Lung (tissue), 12 donors: ENCODE results near the gene APBB2. TPM values are rescaled to one million over a fixed set of nuclear protein-coding genes. Genes with fewer than 3 reads are reported as not detected.

Experiments used
- ATAC-seq: fragments of 200-7000 bp; cut with Tn5 transposase; one replicate; pipeline ENCODE4 v1.9.1; 2020; ENCODE audit warnings: moderate number of reproducible peaks; ENCODE audit not compliant: insufficient read depth, low FRiP score
- DNase-seq, 3 donors: peaks; one replicate each; pipeline ENCODE4 v3.0.0-alpha.2; 2013 to 2017
- H3K27ac ChIP-seq, 2 donors: one replicate each; pipeline ENCODE4 v1.5.1; 2013; ENCODE audit warnings: mild to moderate bottlenecking in 2 of 2, moderate library complexity in 2 of 2, control low read depth in 1 of 2, inconsistent platforms in 1 of 2, low read depth in 1 of 2, low read length in 1 of 2
- H3K27me3 ChIP-seq, 3 donors: one replicate each; pipeline ENCODE4 v1.5.1; 2013; ENCODE audit warnings: low read length in 2 of 3; ENCODE audit not compliant: control insufficient read depth in 3 of 3, insufficient read depth in 3 of 3
- H3K36me3 ChIP-seq, 4 donors: one replicate each; pipeline ENCODE4 v1.5.1; 2013; ENCODE audit warnings: low read length in 4 of 4, mild to moderate bottlenecking in 1 of 4, moderate library complexity in 1 of 4; ENCODE audit not compliant: control insufficient read depth in 4 of 4, insufficient read depth in 4 of 4
- H3K4me1 ChIP-seq, 5 donors: one replicate each; pipeline ENCODE4 v1.5.1; 2013; ENCODE audit warnings: low read length in 5 of 5, mild to moderate bottlenecking in 2 of 5, moderate library complexity in 1 of 5; ENCODE audit not compliant: control insufficient read depth in 5 of 5, insufficient read depth in 5 of 5
- H3K4me3 ChIP-seq: one replicate; pipeline ENCODE4 v1.5.1; 2013; ENCODE audit warnings: mild to moderate bottlenecking, control low read depth, moderate library complexity
- H3K9ac ChIP-seq, 2 donors: one replicate each; pipeline ENCODE4 v1.5.1; 2013; ENCODE audit warnings: low read length in 2 of 2, control low read depth in 1 of 2; ENCODE audit not compliant: insufficient read depth in 1 of 2
- H3K9me3 ChIP-seq, 4 donors: one replicate each; pipeline ENCODE4 v1.5.1; 2013; ENCODE audit warnings: low read length in 3 of 4, mild to moderate bottlenecking in 1 of 4, moderate library complexity in 1 of 4; ENCODE audit not compliant: control insufficient read depth in 4 of 4, insufficient read depth in 3 of 4
- CTCF ChIP-seq: IDR thresholded peaks from 2 replicates; pipeline ENCODE4 v1.5.1; 2012; ENCODE audit warnings: mild to moderate bottlenecking; ENCODE audit errors: control extremely low read depth, extremely low read depth
- WGBS, 2 donors: extraction: QIAGEN DNeasy Blood & Tissue Kit; methylation state at CpG; one replicate each; pipeline ENCODE4 v1.1.7; 2013; 5-methylcytosine and 5-hydroxymethylcytosine counted together
- polyA plus RNA-seq, 2 donors: library from polyadenylated mRNA; stranded (reverse); fragments of 200-250 nt; gene quantifications; one replicate each; pipeline ENCODE4 v1.2.1, GENCODE V29; 2013
- total RNA-seq, 2 donors: library from RNA; depleted of rRNA in 1 of 2; stranded (reverse); fragments of >200 nt in 1 of 2; gene quantifications; one replicate each; pipeline ENCODE4 v1.2.1, GENCODE V29; 2014 to 2021
- donor health status: control.
- donor health status: control.
- donor health status: Bipolar disorder and iron deficiency.
- donor health status: healthy.
- donor health status: DM: yes; HTN: yes; CAD: no.

APBB2 gene
- total and polyA plus RNA-seq, 4 donors, result 13.3 to 99.0 (median 40.4) TPM

DNA sequence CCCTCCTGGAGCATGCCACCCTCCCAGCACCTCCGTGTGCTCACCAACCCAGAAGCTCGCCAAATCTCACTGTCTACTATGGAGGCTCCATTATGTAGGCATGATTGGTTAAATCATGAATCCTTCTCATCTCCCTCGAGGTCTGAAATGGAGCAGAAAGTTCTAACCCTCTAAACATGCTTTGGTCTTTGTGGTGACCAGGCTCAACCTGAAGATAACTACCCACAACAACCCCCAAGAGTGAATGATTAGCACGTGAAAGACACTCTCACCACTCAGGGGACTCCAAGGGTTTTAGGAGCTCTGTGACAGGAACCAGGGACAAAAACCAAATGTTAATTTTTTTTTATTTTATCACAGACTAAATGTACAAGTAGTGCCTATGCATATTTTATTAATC lies 47.2 kb downstream of the APBB2 start:
- 91 to 93% methylated on average over 4 of the region's 4 CpGs for WGBS, 2 donors
- H3K9ac ChIP-seq, result no peak overlapping the region
- TF ChIP-seq CTCF, result no peak

GRCh38 chr4:41164405-41164804 lies 49.9 kb downstream of the APBB2 start:
- no peaks in the 10 kb centered on the region for H3K9me3 ChIP-seq
- no peak for DNase-seq
- ATAC-seq, result no peak
- 73 to 78% methylated on average over 2 of the region's 2 CpGs for WGBS, 2 donors
- TF ChIP-seq CTCF, result no peak
- H3K4me1 ChIP-seq, result peaks cover 0 to 3% (median 0%) of the 10 kb centered on the region in 5 donors
- no peak overlapping the region for H3K4me3 ChIP-seq
- no peak overlapping the region for H3K27ac ChIP-seq
- H3K9ac ChIP-seq, result no peak overlapping the region
- no peaks in the 10 kb centered on the region for H3K36me3 ChIP-seq
- no peaks in the 10 kb centered on the region for H3K27me3 ChIP-seq

More for the DNA sequence above, 47.2 kb downstream of the APBB2 start:
- DNase-seq (no peak), ATAC-seq (no peak)
- Histone ChIP-seq H3K27me3 (no peaks in the 10 kb centered on the region), H3K27ac (no peak overlapping the region), H3K9me3 (no peaks in the 10 kb centered on the region), H3K4me1 (peaks cover 0 to 4% (median 0%) of the 10 kb centered on the region in 5 donors), H3K4me3 (no peak overlapping the region), H3K36me3 (no peaks in the 10 kb centered on the region)

DNA sequence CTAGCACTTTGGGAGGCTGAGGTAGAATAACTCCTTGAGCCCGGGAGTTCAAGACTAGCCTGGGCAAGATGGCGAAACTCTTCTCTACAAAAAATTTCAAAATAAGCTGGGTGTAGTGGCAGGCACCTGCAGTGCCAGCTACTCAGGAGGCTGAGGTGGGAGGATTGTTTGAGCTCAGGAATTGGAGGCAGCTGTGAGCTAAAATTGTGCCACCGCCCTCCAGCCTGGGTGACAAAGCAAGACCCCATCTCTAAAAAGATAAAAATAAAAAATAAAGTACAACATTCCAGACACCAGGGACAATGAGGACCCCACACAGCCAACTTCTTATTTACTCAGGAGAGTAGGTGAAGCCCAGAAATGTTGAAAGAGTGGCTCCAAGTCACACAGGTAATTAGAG lies 53.0 kb downstream of the APBB2 start:
- Histone ChIP-seq H3K27me3 (no peaks in the 10 kb centered on the region), H3K4me3 (no peak overlapping the region), H3K4me1 (peaks cover 0 to 10% (median 0%) of the 10 kb centered on the region in 5 donors), H3K9me3 (peaks cover 0 to 2% (median 0%) of the 10 kb centered on the region in 4 donors), H3K36me3 (no peaks in the 10 kb centered on the region), H3K27ac (no peak overlapping the region), H3K9ac (no peak overlapping the region)
- 92 to 97% methylated on average over 3 of the region's 3 CpGs for WGBS, 2 donors
- DNase-seq (no peak), ATAC-seq (no peak)
- no peak for TF ChIP-seq CTCF

- ATAC-seq, result no peak
- H3K4me3 ChIP-seq, result no peak overlapping the region
- DNase-seq, result no peak
- no peaks in the 10 kb centered on the region for H3K27me3 ChIP-seq
- peaks cover 0 to 10% (median 5%) of the 10 kb centered on the region in 5 donors for H3K4me1 ChIP-seq
- H3K9me3 ChIP-seq, result peaks cover 0 to 2% (median 0%) of the 10 kb centered on the region in 4 donors
- TF ChIP-seq CTCF, result no peak
- H3K9ac ChIP-seq, result no peak overlapping the region
- no peak overlapping the region for H3K27ac ChIP-seq
- no peaks in the 10 kb centered on the region for H3K36me3 ChIP-seq
- WGBS, 2 donors, result 78 to 83% methylated on average over 4 of the region's 4 CpGs
These were observed 53.5 kb downstream of the APBB2 start for GRCh38 chr4:41160856-41161255.
